Hepatocyte (in vitro differentiated cells): ENCODE measurements around the gene GLCE. TPM values are rescaled to one million over a fixed set of nuclear protein-coding genes. Genes with fewer than 3 reads are reported as not detected.
"Not testable (repeated sequence)": the region's sequence is repeated elsewhere in the genome, so short reads cannot be mapped to it uniquely, and the experiment has no call there.

Source experiments
- DNase-seq: peaks from one replicate; pipeline ENCODE4 v3.0.0-alpha.2; 2016; ENCODE audit warnings: low spot score
- H2AFZ ChIP-seq: fragments of 200-600 bp; sonication (generic); 2 replicates; pipeline ENCODE4 v1.6.0; 2016; ENCODE audit warnings: antibody characterized with exemption, mild to moderate bottlenecking
- H3K27ac ChIP-seq: fragments of 200-600 bp; sonication (generic); 2 replicates; pipeline ENCODE4 v1.5.1; 2016; ENCODE audit warnings: mild to moderate bottlenecking
- H3K27me3 ChIP-seq: fragments of 200-600 bp; sonication (generic); 2 replicates; pipeline ENCODE4 v1.6.1; 2016
- H3K36me3 ChIP-seq: fragments of 200-600 bp; sonication (generic); replicated peaks from 2 replicates; pipeline ENCODE4 v1.5.1; 2016; ENCODE audit warnings: low read depth; ENCODE audit not compliant: insufficient read depth
- H3K4me1 ChIP-seq: fragments of 200-600 bp; sonication (generic); 2 replicates; pipeline ENCODE4 v1.5.1; 2016; ENCODE audit warnings: mild to moderate bottlenecking, moderate library complexity; ENCODE audit not compliant: insufficient read depth
- H3K4me2 ChIP-seq: fragments of 200-600 bp; sonication (generic); 2 replicates; pipeline ENCODE4 v1.6.0; 2016
- H3K4me3 ChIP-seq: fragments of 200-600 bp; sonication (generic); 2 replicates; pipeline ENCODE4 v1.5.1; 2016; ENCODE audit warnings: mild to moderate bottlenecking
- H3K79me2 ChIP-seq: fragments of 200-600 bp; sonication (generic); 2 replicates; pipeline ENCODE4 v1.6.0; 2017; ENCODE audit warnings: mild to moderate bottlenecking
- H3K9me2 ChIP-seq: fragments of 200-600 bp; sonication (generic); replicated peaks from 2 replicates; pipeline ENCODE4 v1.6.0; 2017; ENCODE audit warnings: mild to moderate bottlenecking; ENCODE audit not compliant: insufficient read depth
- H3K9me3 ChIP-seq: fragments of 200-600 bp; sonication (generic); 2 replicates; pipeline ENCODE4 v1.5.1; 2016; ENCODE audit warnings: low read depth, mild to moderate bottlenecking
- H4K20me1 ChIP-seq: fragments of 200-600 bp; sonication (generic); 2 replicates; pipeline ENCODE4 v1.6.0; 2016; ENCODE audit warnings: mild to moderate bottlenecking; ENCODE audit not compliant: insufficient read depth, poor library complexity, severe bottlenecking
- EZH2 ChIP-seq: fragments of 200-600 bp; sonication (generic); IDR thresholded peaks from 2 replicates; pipeline ENCODE4 v1.6.1; 2016; ENCODE audit warnings: antibody characterized with exemption, mild to moderate bottlenecking, borderline replicate concordance
- EZH2phosphoT487 ChIP-seq: fragments of 200-600 bp; sonication (generic); IDR thresholded peaks from one replicate; pipeline ENCODE4 v1.6.1; 2018; ENCODE audit warnings: antibody characterized with exemption, mild to moderate bottlenecking, low read depth, moderate library complexity; ENCODE audit not compliant: unreplicated experiment, severe bottlenecking
- WGBS: methylation state at CpG from one replicate; pipeline ENCODE4 v1.1.6; 2016; ENCODE audit warnings: low lambda C conversion rate; ENCODE audit errors: missing lambda C conversion rate; 5-methylcytosine and 5-hydroxymethylcytosine counted together
- polyA plus RNA-seq: library from polyadenylated mRNA; unstranded; fragments of >200 nt; fragmentation: Nextera tagmentation; extraction: Ambion mirVana; gene quantifications from 2 replicates; pipeline ENCODE4 v1.2.1, GENCODE V29; 2016
- total RNA-seq: library from RNA; depleted of rRNA; stranded (reverse); fragments of >200 nt; gene quantifications from 2 replicates; pipeline ENCODE4 v1.2.3, GENCODE V29; 2014
- TF ChIP-seq, protein P1 (sequence below): fragments of 200-600 bp; sonication (generic); IDR thresholded peaks from 2 replicates; pipeline ENCODE4 v1.5.1; 2016; ENCODE audit warnings: antibody characterized with exemption, mild to moderate bottlenecking; ENCODE audit not compliant: poor library complexity

The GLCE gene
- total and polyA plus RNA-seq, 2 experiments from 2014 or later = 14.4 to 37.9 TPM

DNA sequence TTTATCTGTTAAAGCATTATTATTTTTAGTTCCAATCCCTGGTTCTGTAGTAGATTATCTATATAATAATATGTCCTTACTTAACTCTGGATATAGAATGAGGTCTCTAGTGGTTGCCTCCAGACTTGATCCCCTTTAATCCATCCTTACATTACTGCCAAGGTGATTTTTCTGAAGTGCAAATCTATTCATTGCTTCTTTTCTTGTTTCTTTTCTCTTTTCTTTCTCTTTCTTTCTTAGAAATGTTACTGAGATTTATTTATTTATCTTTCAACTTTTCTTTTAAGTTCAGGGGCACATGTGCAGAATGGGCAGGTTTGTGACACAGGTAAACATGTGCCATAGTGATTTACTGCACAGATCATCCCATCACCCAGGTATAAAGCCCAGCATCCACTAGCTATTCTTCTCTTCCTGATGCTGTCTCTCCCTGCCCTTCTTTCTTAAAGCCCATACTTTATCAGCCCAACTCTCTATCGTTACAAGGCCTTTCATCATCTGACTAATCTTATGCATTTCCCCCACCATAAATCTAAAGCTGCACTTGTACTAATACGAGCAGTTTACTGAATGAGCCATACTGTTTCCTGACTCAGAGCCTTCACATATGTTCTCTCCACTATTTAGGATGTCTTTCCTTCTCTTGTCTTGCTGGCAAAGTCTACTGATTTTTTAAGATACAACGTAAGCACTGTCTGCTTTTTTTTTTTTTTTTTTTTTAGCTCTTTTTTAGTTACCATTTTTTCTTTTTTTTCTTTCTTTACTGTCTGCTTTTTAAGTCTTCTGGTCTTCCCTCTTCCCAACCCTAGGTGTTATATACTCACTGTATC lies 4.6 kb downstream of the GLCE start:
- H3K79me2 ChIP-seq = peaks cover 80% of the 10 kb centered on the region
- 53% methylated on average over 3 of the region's 3 CpGs for WGBS

DNA sequence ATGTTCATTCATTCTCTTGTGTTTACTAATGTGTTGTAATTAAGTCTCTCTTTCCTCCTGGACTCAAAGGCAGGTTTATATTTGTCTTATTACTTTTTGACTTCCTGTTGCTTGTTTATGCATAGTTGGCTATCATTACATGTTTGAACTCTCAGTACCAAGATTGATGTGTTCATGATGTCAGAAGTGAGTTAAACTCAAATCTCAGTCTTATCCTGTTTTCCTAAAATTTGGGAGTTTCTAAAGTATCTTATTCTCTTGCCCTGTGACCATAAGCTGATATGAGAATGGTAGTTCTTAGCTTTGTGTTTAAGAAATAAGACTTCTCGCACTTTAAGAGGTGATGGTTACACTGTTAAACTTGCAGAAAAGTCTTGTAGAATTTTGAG lies 5.2 kb downstream of the GLCE start:
- no peaks in the 10 kb centered on the region for H3K9me2 ChIP-seq
- H3K4me1 ChIP-seq = peaks cover 11% of the 10 kb centered on the region
- H3K36me3 ChIP-seq = no peaks in the 10 kb centered on the region
- no peak overlapping the region for H2AFZ ChIP-seq
- H3K9me3 ChIP-seq = no peaks in the 10 kb centered on the region
- peaks cover 5% of the 10 kb centered on the region for H4K20me1 ChIP-seq
- no peak overlapping the region for H3K4me3 ChIP-seq
- H3K4me2 ChIP-seq = no peak overlapping the region
- H3K27me3 ChIP-seq = no peaks in the 10 kb centered on the region
- H3K79me2 ChIP-seq = peaks cover 86% of the 10 kb centered on the region
- no peak overlapping the region for H3K27ac ChIP-seq
- TF ChIP-seq EZH2phosphoT487 = no peak
- TF ChIP-seq EZH2 = no peak
- TF ChIP-seq, protein P1, sequence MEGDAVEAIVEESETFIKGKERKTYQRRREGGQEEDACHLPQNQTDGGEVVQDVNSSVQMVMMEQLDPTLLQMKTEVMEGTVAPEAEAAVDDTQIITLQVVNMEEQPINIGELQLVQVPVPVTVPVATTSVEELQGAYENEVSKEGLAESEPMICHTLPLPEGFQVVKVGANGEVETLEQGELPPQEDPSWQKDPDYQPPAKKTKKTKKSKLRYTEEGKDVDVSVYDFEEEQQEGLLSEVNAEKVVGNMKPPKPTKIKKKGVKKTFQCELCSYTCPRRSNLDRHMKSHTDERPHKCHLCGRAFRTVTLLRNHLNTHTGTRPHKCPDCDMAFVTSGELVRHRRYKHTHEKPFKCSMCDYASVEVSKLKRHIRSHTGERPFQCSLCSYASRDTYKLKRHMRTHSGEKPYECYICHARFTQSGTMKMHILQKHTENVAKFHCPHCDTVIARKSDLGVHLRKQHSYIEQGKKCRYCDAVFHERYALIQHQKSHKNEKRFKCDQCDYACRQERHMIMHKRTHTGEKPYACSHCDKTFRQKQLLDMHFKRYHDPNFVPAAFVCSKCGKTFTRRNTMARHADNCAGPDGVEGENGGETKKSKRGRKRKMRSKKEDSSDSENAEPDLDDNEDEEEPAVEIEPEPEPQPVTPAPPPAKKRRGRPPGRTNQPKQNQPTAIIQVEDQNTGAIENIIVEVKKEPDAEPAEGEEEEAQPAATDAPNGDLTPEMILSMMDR = no peak
- 100% methylated on average over 1 of the region's 1 CpG for WGBS
- DNase-seq = no peak

More for the DNA sequence above, 4.6 kb downstream of the GLCE start:
- H3K27me3 ChIP-seq = no peaks in the 10 kb centered on the region
- H3K36me3 ChIP-seq = no peaks in the 10 kb centered on the region
- peaks cover 5% of the 10 kb centered on the region for H4K20me1 ChIP-seq
- no peak for DNase-seq
- no peaks in the 10 kb centered on the region for H3K9me3 ChIP-seq
- no peak overlapping the region for H3K27ac ChIP-seq
- no peak overlapping the region for H3K4me3 ChIP-seq
- H2AFZ ChIP-seq = no peak overlapping the region
- peaks cover 11% of the 10 kb centered on the region for H3K4me1 ChIP-seq
- TF ChIP-seq EZH2phosphoT487 (no peak), EZH2 (no peak)
- TF ChIP-seq, protein P1 = no peak
- no peak overlapping the region for H3K4me2 ChIP-seq
- H3K9me2 ChIP-seq = no peaks in the 10 kb centered on the region

DNA sequence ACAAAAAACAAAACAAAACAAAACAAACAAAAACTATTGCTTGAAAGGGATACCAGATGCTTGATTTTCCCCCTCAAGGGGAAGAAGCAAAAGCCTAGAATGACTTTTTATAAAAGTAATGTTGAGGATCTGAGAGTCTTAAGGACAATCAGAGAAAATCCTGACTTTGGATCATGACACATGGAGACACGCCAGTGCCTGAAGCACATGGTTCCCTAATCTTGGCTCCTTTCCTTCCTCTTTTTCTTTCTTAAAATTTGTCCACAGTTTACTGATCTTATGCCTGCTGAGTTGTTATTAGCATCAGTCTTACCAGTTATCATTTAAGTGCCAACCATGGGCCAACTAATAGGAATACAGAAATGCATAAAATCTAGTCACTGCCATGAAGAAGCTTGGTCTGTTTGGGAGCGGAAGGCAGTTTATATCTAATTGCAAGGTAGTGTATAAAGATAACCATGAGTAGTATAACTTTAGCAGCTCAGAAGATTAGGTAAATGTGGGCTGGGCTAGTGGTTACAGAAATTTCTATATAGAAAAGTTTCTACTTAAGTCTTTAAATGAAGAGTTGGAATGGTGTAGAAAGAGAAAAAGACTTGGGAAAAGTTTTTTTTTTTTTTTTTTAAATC lies 6.9 kb downstream of the GLCE start:
- Histone ChIP-seq H3K27me3 (no peaks in the 10 kb centered on the region), H4K20me1 (peaks cover 5% of the 10 kb centered on the region), H3K4me2 (no peak overlapping the region), H3K36me3 (no peaks in the 10 kb centered on the region), H3K9me2 (no peaks in the 10 kb centered on the region), H3K27ac (no peak overlapping the region), H3K9me3 (no peaks in the 10 kb centered on the region), H3K79me2 (peaks cover 92% of the 10 kb centered on the region), H2AFZ (no peak overlapping the region), H3K4me1 (peaks cover 7% of the 10 kb centered on the region), H3K4me3 (no peak overlapping the region)
- 95% methylated on average over 2 of the region's 2 CpGs for WGBS
- DNase-seq = no peak
- TF ChIP-seq, protein P1 = no peak
- TF ChIP-seq EZH2 = no peak
- no peak for TF ChIP-seq EZH2phosphoT487

DNA sequence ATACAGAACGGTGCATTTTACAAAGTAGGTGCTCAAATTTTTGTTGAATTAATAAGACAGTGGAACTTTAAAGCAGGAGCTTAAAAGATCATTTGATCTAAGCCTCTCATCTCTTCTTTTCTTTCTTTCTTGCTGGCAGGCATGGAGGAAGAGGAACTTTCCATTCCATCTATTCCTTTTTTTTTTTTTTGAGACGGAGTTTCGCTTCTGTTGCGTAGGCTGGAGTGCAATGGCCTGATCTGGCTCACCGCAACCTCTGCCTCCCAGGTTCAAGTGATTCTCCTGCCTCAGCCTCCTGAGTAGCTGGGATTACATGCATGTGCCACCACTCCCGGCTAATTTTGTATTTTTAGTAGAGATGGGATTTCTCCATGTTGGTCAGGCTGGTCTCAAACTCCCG lies 7.9 kb downstream of the GLCE start:
- not testable (repeated sequence) for H3K9me3 ChIP-seq, H3K27me3 ChIP-seq, H3K4me3 ChIP-seq, H3K4me1 ChIP-seq, H4K20me1 ChIP-seq, H3K9me2 ChIP-seq, H3K4me2 ChIP-seq, H3K27ac ChIP-seq, H3K36me3 ChIP-seq, H2AFZ ChIP-seq, DNase-seq
- WGBS = 98% methylated on average over 7 of the region's 7 CpGs
- H3K79me2 ChIP-seq = peaks cover 90% of the 10 kb centered on the region

DNA sequence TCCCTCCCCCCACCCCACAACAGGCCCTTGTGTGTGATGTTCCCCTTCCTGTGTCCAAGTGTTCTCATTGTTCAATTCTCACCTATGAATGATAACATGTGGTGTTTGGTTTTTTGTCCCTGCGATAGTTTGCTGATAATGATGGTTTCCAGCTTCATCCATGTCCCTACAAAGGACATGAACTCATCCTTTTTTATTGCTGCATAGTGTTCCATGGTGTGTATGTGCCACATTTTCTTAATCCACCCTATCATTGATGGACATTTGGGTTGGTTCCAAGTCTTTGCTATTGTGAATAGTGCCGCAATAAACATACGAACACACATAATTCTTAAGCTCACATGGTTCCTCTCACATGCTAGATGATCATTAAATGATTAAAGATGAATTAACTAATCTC lies 9.1 kb downstream of the GLCE start:
- H3K4me1 ChIP-seq, H4K20me1 ChIP-seq, H3K27me3 ChIP-seq, H3K36me3 ChIP-seq, H3K9me2 ChIP-seq, H3K9me3 ChIP-seq, H3K27ac ChIP-seq, H3K4me2 ChIP-seq, H2AFZ ChIP-seq, H3K4me3 ChIP-seq, DNase-seq: not testable (repeated sequence)
- WGBS = 100% methylated on average over 3 of the region's 3 CpGs
- H3K79me2 ChIP-seq = peaks cover 90% of the 10 kb centered on the region
